Naive B cell (primary cell): ENCODE measurements around the gene ALDH3B1. TPM values are rescaled to one million over a fixed set of nuclear protein-coding genes. Genes with fewer than 3 reads are reported as not detected.

Source experiments
- ATAC-seq, 2 donors: fragments of 150-1000 bp; cut with Tn5 transposase; 2 replicates each; pipeline ENCODE4 v1.10.0; 2021; ENCODE audit warnings: low read depth in 2 of 2, mild to moderate bottlenecking in 2 of 2, moderate library complexity in 2 of 2
- DNase-seq: peaks from one replicate; pipeline ENCODE4 v3.0.0; 2022
- H3K27ac Mint-ChIP-seq, 6 donors: one replicate each; pipeline ENCODE4 v1.8.0; 2020 to 2022; ENCODE audit warnings: mild to moderate bottlenecking in 6 of 6, mixed read lengths in 6 of 6, moderate library complexity in 5 of 6, inconsistent platforms in 2 of 6
- H3K27me3 Mint-ChIP-seq, 3 donors: one replicate each; pipeline ENCODE4 v1.8.0; 2021 to 2022; ENCODE audit warnings: mixed read lengths in 3 of 3, mild to moderate bottlenecking in 1 of 3
- H3K36me3 Mint-ChIP-seq, 2 donors: one replicate each; pipeline ENCODE4 v1.8.0; 2020 to 2022; ENCODE audit warnings: mixed read lengths in 2 of 2, inconsistent platforms in 1 of 2, mild to moderate bottlenecking in 1 of 2
- H3K4me1 Mint-ChIP-seq, 3 donors: one replicate each; pipeline ENCODE4 v1.8.0; 2020 to 2022; ENCODE audit warnings: mixed read lengths in 3 of 3, inconsistent platforms in 1 of 3, mild to moderate bottlenecking in 1 of 3, moderate library complexity in 1 of 3
- H3K4me3 Mint-ChIP-seq, 8 donors: one replicate each; pipeline ENCODE4 v1.8.0; 2020 to 2022; ENCODE audit warnings: mild to moderate bottlenecking in 8 of 8, mixed read lengths in 8 of 8, moderate library complexity in 8 of 8, inconsistent platforms in 2 of 8
- H3K9me3 Mint-ChIP-seq, 7 donors: one replicate each; pipeline ENCODE4 v1.8.0; 2020 to 2022; ENCODE audit warnings: mixed read lengths in 7 of 7, mild to moderate bottlenecking in 5 of 7, inconsistent platforms in 2 of 7, moderate library complexity in 1 of 7
- polyA plus RNA-seq, 6 donors: library from polyadenylated mRNA; unstranded; fragments of 300-500 nt; fragmentation: Illumina TruSeq; gene quantifications; one replicate each; pipeline ENCODE4 v1.2.3, GENCODE V29; 2021; ENCODE audit warnings: low read depth in 6 of 6

ALDH3B1 gene
- polyA plus RNA-seq, 6 donors from 2014 or later = 0.33 to 0.94 (median 0.67) TPM; not detected in 1

GRCh38 chr11:68012843-68013610, 2.9 kb downstream of the ALDH3B1 start:
- Mint-ChIP-seq H3K4me1 (peaks cover 28 to 36% (median 34%) of the 10 kb centered on the region in 3 donors), H3K36me3 (no peaks in the 10 kb centered on the region), H3K9me3 (no peaks in the 10 kb centered on the region), H3K27me3 (no peaks in the 10 kb centered on the region), H3K27ac (peak overlapping the region in 1 of 6 donors; percentile 47), H3K4me3 (no peak overlapping the region)
- DNase-seq = no peak
- no peak for ATAC-seq

GRCh38 chr11:68013611-68014156, 3.6 kb downstream of the ALDH3B1 start:
- Mint-ChIP-seq H3K27ac (no peak overlapping the region), H3K4me3 (peak overlapping the region in 1 of 8 donors; percentile 75), H3K9me3 (peaks cover 0 to 1% (median 0%) of the 10 kb centered on the region in 7 donors), H3K36me3 (no peaks in the 10 kb centered on the region), H3K27me3 (no peaks in the 10 kb centered on the region), H3K4me1 (peaks cover 27 to 36% (median 32%) of the 10 kb centered on the region in 3 donors)
- ATAC-seq (no peak), DNase-seq (no peak)

DNA sequence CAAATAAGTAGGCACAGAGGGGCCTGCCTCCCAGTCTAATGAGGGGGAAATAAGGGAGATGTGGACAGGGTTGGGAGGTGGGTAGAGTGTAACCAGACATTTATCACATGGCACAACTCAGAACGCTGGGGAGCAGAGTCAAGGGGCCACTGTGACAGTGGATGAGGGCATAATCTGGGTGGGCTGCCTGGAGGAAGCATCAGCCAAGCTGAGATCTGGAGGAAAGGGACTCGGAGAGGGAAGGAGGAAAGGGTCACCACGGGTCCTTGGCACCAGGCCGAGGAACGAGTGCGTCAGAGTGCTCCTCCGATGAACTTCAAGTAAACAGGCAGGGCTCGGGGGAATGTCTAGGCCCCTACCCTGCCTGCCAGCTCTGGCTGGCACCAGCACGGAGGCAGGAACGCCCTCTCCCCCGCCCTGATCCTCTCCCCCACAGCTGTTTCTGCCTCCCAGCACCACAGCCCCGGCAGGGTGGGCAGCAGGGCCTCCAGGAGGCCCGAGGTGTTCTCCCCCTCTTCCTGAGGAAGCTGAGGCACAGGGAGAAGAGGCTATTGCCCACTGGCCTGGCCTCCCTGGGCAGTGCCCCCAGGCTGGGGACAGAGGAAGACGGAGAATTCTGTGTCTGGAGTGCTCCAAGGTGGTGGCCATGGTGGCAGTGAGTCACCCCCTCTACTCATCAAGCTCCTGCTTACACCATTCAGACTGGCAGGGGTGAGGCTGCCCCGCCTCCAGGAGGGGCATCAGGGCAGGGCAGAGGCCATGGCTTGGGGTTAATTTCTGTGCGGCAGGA, 4.2 kb downstream of the ALDH3B1 start:
- DNase-seq (no peak), ATAC-seq (no peak)
- peaks cover 0 to 1% (median 0%) of the 10 kb centered on the region in 7 donors for H3K9me3 Mint-ChIP-seq
- H3K27ac Mint-ChIP-seq = peak overlapping the region in 1 of 6 donors; percentile 3
- peak overlapping the region in 1 of 8 donors; percentile 75 for H3K4me3 Mint-ChIP-seq
- peaks cover 21 to 30% (median 25%) of the 10 kb centered on the region in 3 donors for H3K4me1 Mint-ChIP-seq
- no peaks in the 10 kb centered on the region for H3K36me3 Mint-ChIP-seq
- H3K27me3 Mint-ChIP-seq = no peaks in the 10 kb centered on the region

- H3K27me3 Mint-ChIP-seq = no peaks in the 10 kb centered on the region
- peaks cover 14 to 23% (median 19%) of the 10 kb centered on the region in 3 donors for H3K4me1 Mint-ChIP-seq
- peak overlapping the region in 1 of 8 donors; percentile 42 for H3K4me3 Mint-ChIP-seq
- H3K27ac Mint-ChIP-seq = no peak overlapping the region
- DNase-seq (no peak), ATAC-seq (no peak)
- H3K36me3 Mint-ChIP-seq = no peaks in the 10 kb centered on the region
- peaks cover 0 to 1% (median 0%) of the 10 kb centered on the region in 7 donors for H3K9me3 Mint-ChIP-seq
Observed at GRCh38 chr11:68014947-68015447, 4.9 kb downstream of the ALDH3B1 start.

- peaks cover 0 to 1% (median 0%) of the 10 kb centered on the region in 7 donors for H3K9me3 Mint-ChIP-seq
- ATAC-seq (no peak), DNase-seq (no peak)
- no peaks in the 10 kb centered on the region for H3K27me3 Mint-ChIP-seq
- H3K27ac Mint-ChIP-seq = no peak overlapping the region
- H3K36me3 Mint-ChIP-seq = no peaks in the 10 kb centered on the region
- peaks cover 9 to 19% (median 14%) of the 10 kb centered on the region in 3 donors for H3K4me1 Mint-ChIP-seq
- no peak overlapping the region for H3K4me3 Mint-ChIP-seq
Observed at GRCh38 chr11:68015467-68015866, 5.3 kb downstream of the ALDH3B1 start.

DNA sequence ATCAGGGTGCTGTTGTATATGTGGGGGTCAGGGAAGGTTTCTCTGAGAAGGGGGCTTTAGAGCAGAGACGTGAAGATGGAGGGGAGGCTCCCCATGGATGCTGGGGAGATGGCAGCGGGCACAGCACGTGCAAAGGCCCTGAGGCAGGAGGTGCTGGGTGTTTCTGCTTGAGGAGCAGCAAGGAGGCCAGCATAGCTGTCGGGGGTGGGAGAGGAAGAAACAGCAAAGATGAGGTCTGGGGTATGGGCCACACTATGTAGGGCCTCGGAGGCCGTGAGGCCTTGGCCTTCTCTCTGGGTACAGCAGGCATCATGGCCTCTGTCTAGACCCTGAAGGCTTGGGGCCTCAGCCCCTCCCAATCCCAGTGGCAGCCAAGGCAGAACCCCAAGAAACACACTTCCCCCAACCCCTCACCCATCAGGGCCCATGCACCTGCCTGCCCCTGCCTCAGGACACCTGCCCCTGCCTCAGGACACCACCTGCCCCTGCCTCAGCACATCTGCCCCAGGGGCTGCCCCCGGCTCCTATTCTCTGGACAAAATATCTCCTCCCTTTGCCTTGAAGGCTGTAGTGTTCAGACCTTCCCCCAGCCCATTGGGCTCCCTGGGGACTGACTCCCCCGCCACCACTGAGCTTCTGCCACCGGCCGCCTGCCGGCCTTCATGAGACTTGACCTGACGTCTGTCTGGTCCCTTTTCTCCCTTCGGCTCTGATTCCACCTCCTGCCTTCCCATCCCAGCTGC, 6.2 kb downstream of the ALDH3B1 start:
- H3K9me3 Mint-ChIP-seq = peaks cover 0 to 1% (median 0%) of the 10 kb centered on the region in 7 donors
- no peaks in the 10 kb centered on the region for H3K27me3 Mint-ChIP-seq
- no peak overlapping the region for H3K4me3 Mint-ChIP-seq
- H3K36me3 Mint-ChIP-seq = no peaks in the 10 kb centered on the region
- H3K4me1 Mint-ChIP-seq = peaks cover 5 to 10% (median 6%) of the 10 kb centered on the region in 3 donors
- ATAC-seq (no peak), DNase-seq (no peak)
- peak overlapping the region in 1 of 6 donors; percentile 20 for H3K27ac Mint-ChIP-seq

GRCh38 chr11:68016904-68017817, 7.0 kb downstream of the ALDH3B1 start:
- DNase-seq = no peak
- Mint-ChIP-seq H3K27me3 (no peaks in the 10 kb centered on the region), H3K4me1 (peaks cover 0 to 5% (median 0%) of the 10 kb centered on the region in 3 donors), H3K9me3 (peaks cover 0 to 1% (median 0%) of the 10 kb centered on the region in 7 donors), H3K4me3 (no peak overlapping the region), H3K27ac (no peak overlapping the region), H3K36me3 (no peaks in the 10 kb centered on the region)
- no peak for ATAC-seq

GRCh38 chr11:68017980-68018729, 8.0 kb downstream of the ALDH3B1 start:
- ATAC-seq (no peak), DNase-seq (no peak)
- H3K27ac Mint-ChIP-seq = no peak overlapping the region
- H3K4me1 Mint-ChIP-seq = peaks cover 0 to 5% (median 0%) of the 10 kb centered on the region in 3 donors
- H3K27me3 Mint-ChIP-seq = no peaks in the 10 kb centered on the region
- H3K36me3 Mint-ChIP-seq = no peaks in the 10 kb centered on the region
- no peak overlapping the region for H3K4me3 Mint-ChIP-seq
- H3K9me3 Mint-ChIP-seq = peaks cover 0 to 1% (median 0%) of the 10 kb centered on the region in 7 donors

DNA sequence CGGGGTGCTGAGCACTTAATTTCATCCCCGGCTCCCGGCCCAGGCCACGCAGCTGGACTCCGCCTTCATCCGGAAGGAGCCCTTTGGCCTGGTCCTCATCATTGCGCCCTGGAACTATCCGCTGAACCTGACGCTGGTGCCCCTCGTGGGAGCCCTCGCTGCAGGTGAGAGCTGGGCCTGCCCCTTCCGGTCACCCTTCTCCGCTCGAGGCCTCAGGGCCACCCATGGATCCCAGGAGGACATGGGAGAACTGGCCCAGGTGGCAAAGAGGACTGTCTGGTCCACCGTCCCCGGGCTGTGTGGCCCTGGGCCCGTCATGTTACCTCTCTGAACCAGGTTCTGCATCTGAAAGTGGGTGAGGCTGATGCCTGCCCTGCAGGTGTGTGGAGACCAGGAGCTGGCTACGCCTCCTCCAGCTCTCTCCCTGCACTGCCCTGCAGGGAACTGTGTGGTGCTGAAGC, 8.6 kb downstream of the ALDH3B1 start:
- ATAC-seq = no peak
- Mint-ChIP-seq H3K4me3 (no peak overlapping the region), H3K9me3 (peaks cover 0 to 1% (median 0%) of the 10 kb centered on the region in 7 donors), H3K27ac (peak overlapping the region in 1 of 6 donors; percentile 76), H3K4me1 (peaks cover 0 to 5% (median 0%) of the 10 kb centered on the region in 3 donors), H3K27me3 (no peaks in the 10 kb centered on the region), H3K36me3 (no peaks in the 10 kb centered on the region)
- DNase-seq = no peak

- Mint-ChIP-seq H3K36me3 (no peaks in the 10 kb centered on the region), H3K4me3 (no peak overlapping the region)
- ATAC-seq = no peak
Observed at GRCh38 chr11:68019486-68019885, 9.4 kb downstream of the ALDH3B1 start.

GRCh38 chr11:68020575-68020974, 10.4 kb downstream of the ALDH3B1 start:
- Mint-ChIP-seq H3K27me3 (no peaks in the 10 kb centered on the region), H3K4me3 (no peak overlapping the region), H3K4me1 (peaks cover 0 to 3% (median 2%) of the 10 kb centered on the region in 3 donors), H3K27ac (no peak overlapping the region), H3K9me3 (peaks cover 0 to 5% (median 0%) of the 10 kb centered on the region in 7 donors), H3K36me3 (peaks cover 0 to 7% of the 10 kb centered on the region in 2 donors)
- DNase-seq (no peak), ATAC-seq (no peak)

More at GRCh38 chr11:68019486-68019885, 9.4 kb downstream of the ALDH3B1 start:
- DNase-seq = no peak
- Mint-ChIP-seq H3K9me3 (peaks cover 0 to 1% (median 0%) of the 10 kb centered on the region in 7 donors), H3K4me1 (peaks cover 0 to 3% (median 0%) of the 10 kb centered on the region in 3 donors), H3K27ac (no peak overlapping the region), H3K27me3 (no peaks in the 10 kb centered on the region)
